ENCODE measurements around the gene CXCR6. TPM values are rescaled to one million over a fixed set of nuclear protein-coding genes. Genes with fewer than 3 reads are reported as not detected.

The CXCR6 gene
- polyA plus RNA-seq, 1 donor from 2014 or later: not detected

DNA sequence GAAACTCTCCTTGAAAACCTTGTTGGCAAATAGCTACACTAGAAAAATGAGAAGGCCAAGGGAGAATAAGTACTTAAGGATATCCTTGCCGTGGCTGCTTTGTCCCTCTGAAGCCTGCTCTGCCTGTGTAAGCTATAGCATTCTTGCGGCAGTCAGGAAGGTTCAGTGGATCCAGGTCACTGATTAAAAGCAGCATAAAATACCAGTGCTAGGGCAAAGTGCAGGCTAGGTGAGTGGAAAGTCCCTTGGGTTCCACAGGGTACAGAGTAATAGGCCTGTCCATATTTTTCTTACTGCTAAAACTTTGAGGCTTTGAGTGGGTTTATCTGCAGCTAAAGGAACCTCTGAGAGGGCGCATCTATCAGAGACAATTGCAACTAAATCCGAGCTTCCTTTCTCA is 10.3 kb downstream of the CXCR6 start:
- Histone ChIP-seq H3K36me3 (ENCODE audit: insufficient read depth, low read length) (no peaks in the 10 kb centered on the region), H3K9me2 (ENCODE audit: insufficient read depth, low read length) (no peaks in the 10 kb centered on the region), H3K9me3 (ENCODE audit: low read length) (no peaks in the 10 kb centered on the region), H3K9ac (ENCODE audit: low read length) (no peak overlapping the region), H4K20me1 (ENCODE audit: insufficient read depth) (no peaks in the 10 kb centered on the region), H2AFZ (ENCODE audit: low read depth, low read length) (no peak overlapping the region), H3K79me2 (replicated peaks; ENCODE audit: insufficient read depth, low read length) (no peaks in the 10 kb centered on the region), H3K4me3 (ENCODE audit: low read length) (no peak overlapping the region), H3F3A (ENCODE audit: insufficient read depth, low read length, poor library complexity, severe bottlenecking) (no peaks in the 10 kb centered on the region), H3K4me2 (ENCODE audit: low read length) (no peak overlapping the region), H3K27ac (ENCODE audit: low read length) (no peak overlapping the region), H3K27me3 (ENCODE audit: insufficient read depth, low read depth, low read length) (no peaks in the 10 kb centered on the region)
- TF ChIP-seq, protein P1, sequence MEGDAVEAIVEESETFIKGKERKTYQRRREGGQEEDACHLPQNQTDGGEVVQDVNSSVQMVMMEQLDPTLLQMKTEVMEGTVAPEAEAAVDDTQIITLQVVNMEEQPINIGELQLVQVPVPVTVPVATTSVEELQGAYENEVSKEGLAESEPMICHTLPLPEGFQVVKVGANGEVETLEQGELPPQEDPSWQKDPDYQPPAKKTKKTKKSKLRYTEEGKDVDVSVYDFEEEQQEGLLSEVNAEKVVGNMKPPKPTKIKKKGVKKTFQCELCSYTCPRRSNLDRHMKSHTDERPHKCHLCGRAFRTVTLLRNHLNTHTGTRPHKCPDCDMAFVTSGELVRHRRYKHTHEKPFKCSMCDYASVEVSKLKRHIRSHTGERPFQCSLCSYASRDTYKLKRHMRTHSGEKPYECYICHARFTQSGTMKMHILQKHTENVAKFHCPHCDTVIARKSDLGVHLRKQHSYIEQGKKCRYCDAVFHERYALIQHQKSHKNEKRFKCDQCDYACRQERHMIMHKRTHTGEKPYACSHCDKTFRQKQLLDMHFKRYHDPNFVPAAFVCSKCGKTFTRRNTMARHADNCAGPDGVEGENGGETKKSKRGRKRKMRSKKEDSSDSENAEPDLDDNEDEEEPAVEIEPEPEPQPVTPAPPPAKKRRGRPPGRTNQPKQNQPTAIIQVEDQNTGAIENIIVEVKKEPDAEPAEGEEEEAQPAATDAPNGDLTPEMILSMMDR (IDR thresholded peaks at IDR 0.05; ENCODE audit: poor library complexity, severe bottlenecking): no peak
- TF ChIP-seq MXI1 (conservative IDR thresholded peaks at IDR 0.05; ENCODE audit: poor library complexity, severe bottlenecking): no peak
- TF ChIP-seq EP300 (conservative IDR thresholded peaks at IDR 0.05; ENCODE audit: poor library complexity, severe bottlenecking): no peak
- TF ChIP-seq, protein P2, sequence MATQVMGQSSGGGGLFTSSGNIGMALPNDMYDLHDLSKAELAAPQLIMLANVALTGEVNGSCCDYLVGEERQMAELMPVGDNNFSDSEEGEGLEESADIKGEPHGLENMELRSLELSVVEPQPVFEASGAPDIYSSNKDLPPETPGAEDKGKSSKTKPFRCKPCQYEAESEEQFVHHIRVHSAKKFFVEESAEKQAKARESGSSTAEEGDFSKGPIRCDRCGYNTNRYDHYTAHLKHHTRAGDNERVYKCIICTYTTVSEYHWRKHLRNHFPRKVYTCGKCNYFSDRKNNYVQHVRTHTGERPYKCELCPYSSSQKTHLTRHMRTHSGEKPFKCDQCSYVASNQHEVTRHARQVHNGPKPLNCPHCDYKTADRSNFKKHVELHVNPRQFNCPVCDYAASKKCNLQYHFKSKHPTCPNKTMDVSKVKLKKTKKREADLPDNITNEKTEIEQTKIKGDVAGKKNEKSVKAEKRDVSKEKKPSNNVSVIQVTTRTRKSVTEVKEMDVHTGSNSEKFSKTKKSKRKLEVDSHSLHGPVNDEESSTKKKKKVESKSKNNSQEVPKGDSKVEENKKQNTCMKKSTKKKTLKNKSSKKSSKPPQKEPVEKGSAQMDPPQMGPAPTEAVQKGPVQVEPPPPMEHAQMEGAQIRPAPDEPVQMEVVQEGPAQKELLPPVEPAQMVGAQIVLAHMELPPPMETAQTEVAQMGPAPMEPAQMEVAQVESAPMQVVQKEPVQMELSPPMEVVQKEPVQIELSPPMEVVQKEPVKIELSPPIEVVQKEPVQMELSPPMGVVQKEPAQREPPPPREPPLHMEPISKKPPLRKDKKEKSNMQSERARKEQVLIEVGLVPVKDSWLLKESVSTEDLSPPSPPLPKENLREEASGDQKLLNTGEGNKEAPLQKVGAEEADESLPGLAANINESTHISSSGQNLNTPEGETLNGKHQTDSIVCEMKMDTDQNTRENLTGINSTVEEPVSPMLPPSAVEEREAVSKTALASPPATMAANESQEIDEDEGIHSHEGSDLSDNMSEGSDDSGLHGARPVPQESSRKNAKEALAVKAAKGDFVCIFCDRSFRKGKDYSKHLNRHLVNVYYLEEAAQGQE (IDR thresholded peaks at IDR 0.05; ENCODE audit: borderline replicate concordance): no peak
- TF ChIP-seq RAD21 (conservative IDR thresholded peaks at IDR 0.05): no peak
- TF ChIP-seq SMC3 (conservative IDR thresholded peaks at IDR 0.05; ENCODE audit: poor library complexity): no peak
- TF ChIP-seq POLR2AphosphoS5 (IDR thresholded peaks at IDR 0.05): no peak
- TF ChIP-seq EZH2 (IDR thresholded peaks at IDR 0.05; ENCODE audit: borderline replicate concordance, insufficient read depth, low read length, poor library complexity, severe bottlenecking): no peak
- TF ChIP-seq TAF1 (IDR thresholded peaks at IDR 0.05; ENCODE audit: low read depth): no peak

DNA sequence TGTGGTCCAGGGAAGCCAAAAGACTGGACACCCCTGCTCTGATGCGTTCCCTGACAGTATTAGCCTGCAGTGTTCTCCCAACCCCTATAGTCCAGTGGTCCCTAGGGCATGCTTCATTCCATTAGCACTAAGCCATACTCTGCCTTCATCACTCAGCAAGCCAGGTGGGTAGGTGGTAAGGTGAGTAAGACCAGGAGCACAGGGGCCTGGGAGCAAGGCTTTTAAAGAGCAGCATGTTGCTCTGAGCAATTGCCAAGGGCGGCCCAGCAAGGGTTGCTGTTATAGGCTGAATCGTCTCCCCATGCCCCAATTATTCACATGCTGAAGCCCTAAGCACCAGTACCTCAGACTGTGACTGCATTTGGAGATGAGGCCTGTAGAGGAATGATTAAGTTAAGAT is 11.0 kb downstream of the CXCR6 start:
- Histone ChIP-seq H3K9me3 (ENCODE audit: low read length) (no peaks in the 10 kb centered on the region), H4K20me1 (ENCODE audit: insufficient read depth) (no peaks in the 10 kb centered on the region), H3K4me3 (ENCODE audit: low read length) (no peak overlapping the region), H3K4me2 (ENCODE audit: low read length) (no peak overlapping the region), H3F3A (ENCODE audit: insufficient read depth, low read length, poor library complexity, severe bottlenecking) (no peaks in the 10 kb centered on the region), H3K9ac (ENCODE audit: low read length) (no peak overlapping the region), H3K9me2 (ENCODE audit: insufficient read depth, low read length) (no peaks in the 10 kb centered on the region), H3K27me3 (ENCODE audit: insufficient read depth, low read depth, low read length) (no peaks in the 10 kb centered on the region), H3K36me3 (ENCODE audit: insufficient read depth, low read length) (no peaks in the 10 kb centered on the region), H3K27ac (ENCODE audit: low read length) (no peak overlapping the region), H2AFZ (ENCODE audit: low read depth, low read length) (no peak overlapping the region), H3K79me2 (replicated peaks; ENCODE audit: insufficient read depth, low read length) (no peaks in the 10 kb centered on the region)
- TF ChIP-seq SMC3 (conservative IDR thresholded peaks at IDR 0.05; ENCODE audit: poor library complexity): no peak
- no peak for TF ChIP-seq EZH2 (IDR thresholded peaks at IDR 0.05; ENCODE audit: borderline replicate concordance, insufficient read depth, low read length, poor library complexity, severe bottlenecking)
- TF ChIP-seq EP300 (conservative IDR thresholded peaks at IDR 0.05; ENCODE audit: poor library complexity, severe bottlenecking): no peak
- no peak for TF ChIP-seq MXI1 (conservative IDR thresholded peaks at IDR 0.05; ENCODE audit: poor library complexity, severe bottlenecking)
- TF ChIP-seq TAF1 (IDR thresholded peaks at IDR 0.05; ENCODE audit: low read depth): no peak

Data from neural cell (in vitro differentiated cells).